ENCODE results near the gene TUBD1. TPM values are rescaled to one million over a fixed set of nuclear protein-coding genes. Genes with fewer than 3 reads are reported as not detected.
A peak's percentile ranks its signal among the peaks of the same experiment; 100 is the strongest.

Gene TUBD1
- total and polyA plus RNA-seq, 2 of the 13 experiments (the other 11 are each of a cell fraction or from before 2014, with no cell fraction given), result 18.2 to 25.9 TPM

- TF ChIP-seq ZNF562 (CRISPR knock-in tag; IDR thresholded peaks at IDR 0.05; ENCODE audit: borderline replicate concordance) (no peak), TRIM22 (IDR thresholded peaks at IDR 0.05) (no peak), TCF7L2 (IDR thresholded peaks at IDR 0.05; ENCODE audit: low read depth, low read length) (no peak), FOXJ3 (CRISPR knock-in tag; IDR thresholded peaks at IDR 0.05; ENCODE audit: borderline replicate concordance) (no peak), PREB (CRISPR knock-in tag; IDR thresholded peaks at IDR 0.05) (no peak), ZNF501 (CRISPR knock-in tag; IDR thresholded peaks at IDR 0.05) (no peak), HNRNPLL (IDR thresholded peaks at IDR 0.05; ENCODE audit: low read depth, low read length, poor library complexity, severe bottlenecking) (no peak), RBM22 (optimal IDR thresholded peaks at IDR 0.05; ENCODE audit: low read length) (peak; percentile 98), TBP (CRISPR knock-in tag; IDR thresholded peaks at IDR 0.05) (no peak), NR3C1 (CRISPR knock-in tag; IDR thresholded peaks at IDR 0.05) (no peak), RBM39 (IDR thresholded peaks at IDR 0.05; ENCODE audit: low read depth, low read length, poor library complexity, severe bottlenecking) (peak; percentile 27), ZNF773 (CRISPR knock-in tag; IDR thresholded peaks at IDR 0.05; ENCODE audit: borderline replicate concordance) (no peak), AKNA (CRISPR knock-in tag; IDR thresholded peaks at IDR 0.05; ENCODE audit: borderline replicate concordance) (no peak), KDM1A (CRISPR knock-in tag; IDR thresholded peaks at IDR 0.05) (no peak), NFIC (IDR thresholded peaks at IDR 0.05; ENCODE audit: low read length) (no peak), HOXA7 (CRISPR knock-in tag; IDR thresholded peaks at IDR 0.05) (no peak), SOX5 (CRISPR knock-in tag; IDR thresholded peaks at IDR 0.05; ENCODE audit: borderline replicate concordance) (no peak), CHD2 (IDR thresholded peaks at IDR 0.05; ENCODE audit: low read depth, low read length) (no peak), ZNF792 (CRISPR knock-in tag; IDR thresholded peaks at IDR 0.05) (no peak), ZIK1 (CRISPR knock-in tag; IDR thresholded peaks at IDR 0.05; ENCODE audit: borderline replicate concordance, low read depth) (no peak), SAP130 (CRISPR knock-in tag; IDR thresholded peaks at IDR 0.05; ENCODE audit: low read depth) (no peak), NFYC (CRISPR knock-in tag; IDR thresholded peaks at IDR 0.05) (no peak), ZBTB8A (CRISPR knock-in tag; IDR thresholded peaks at IDR 0.05; ENCODE audit: borderline replicate concordance, low read depth) (no peak), ZNF546 (CRISPR knock-in tag; conservative IDR thresholded peaks at IDR 0.05) (no peak), ZNF496 (CRISPR knock-in tag; IDR thresholded peaks at IDR 0.05; ENCODE audit: insufficient replicate concordance) (no peak), KLF12 (CRISPR knock-in tag; IDR thresholded peaks at IDR 0.05; ENCODE audit: borderline replicate concordance) (no peak)
Observed at GRCh38 chr17:59839651-59840328, 53.0 kb downstream of the TUBD1 start (continued).
